GM12878 (cell line): Measurements from ENCODE around the gene CHMP3.

Experiments used
- BCL3 ChIP-seq: IDR thresholded peaks from 2 replicates; pipeline ENCODE4 v1.6.1; 2011; ENCODE audit warnings: borderline replicate concordance, low read depth, mild to moderate bottlenecking, moderate library complexity, low read length; ENCODE audit not compliant: insufficient read depth, poor library complexity, severe bottlenecking
- EZH2 ChIP-seq: IDR thresholded peaks from 2 replicates; pipeline ENCODE4 v1.6.1; 2012; ENCODE audit warnings: low read depth, mild to moderate bottlenecking, control low read depth, inconsistent platforms, low read length, borderline replicate concordance; ENCODE audit not compliant: control insufficient read depth
- FOXK2 ChIP-seq: fragments of 450-650 bp; IDR thresholded peaks from 2 replicates; pipeline ENCODE4 v1.6.1; 2017; ENCODE audit warnings: mild to moderate bottlenecking, moderate library complexity
- MAX ChIP-seq: IDR thresholded peaks from 2 replicates; pipeline ENCODE4 v1.6.1; 2012; ENCODE audit warnings: low read depth, low read length, improper control_type of control experiment
- NKRF ChIP-seq: fragments of 450-650 bp; conservative IDR thresholded peaks from 2 replicates; pipeline ENCODE4 v1.6.1; 2017; ENCODE audit warnings: mild to moderate bottlenecking, moderate library complexity
- NRF1 ChIP-seq: conservative IDR thresholded peaks from 2 replicates; pipeline ENCODE4 v1.6.1; 2011; ENCODE audit warnings: mild to moderate bottlenecking, low read depth, low read length, improper control_type of control experiment
- POLR2A ChIP-seq: IDR thresholded peaks from 2 replicates; pipeline ENCODE4 v1.6.1; 2011; ENCODE audit warnings: low read depth, mild to moderate bottlenecking, low read length
- RFX5 ChIP-seq: IDR thresholded peaks from 2 replicates; pipeline ENCODE4 v1.6.1; 2011; ENCODE audit warnings: low read depth, low read length, improper control_type of control experiment
- SP1 ChIP-seq: IDR thresholded peaks from one replicate; pipeline ENCODE4 v1.6.1; 2011; ENCODE audit warnings: low read depth, low read length
- TBL1XR1 ChIP-seq: IDR thresholded peaks from 2 replicates; pipeline ENCODE4 v1.6.1; 2012; ENCODE audit warnings: low read depth, low read length, improper control_type of control experiment
- TCF7 ChIP-seq: IDR thresholded peaks from 2 replicates; pipeline ENCODE4 v1.6.1; 2014; ENCODE audit warnings: antibody characterized with exemption, borderline replicate concordance
- USF2 ChIP-seq: IDR thresholded peaks from 2 replicates; pipeline ENCODE4 v1.6.1; 2011; ENCODE audit warnings: low read depth, low read length, improper control_type of control experiment, borderline replicate concordance

- no peak for TF ChIP-seq TCF7
- TF ChIP-seq BCL3: no peak
- TF ChIP-seq RFX5: no peak
- no peak for TF ChIP-seq USF2
- TF ChIP-seq FOXK2: no peak
- TF ChIP-seq SP1: no peak
- TF ChIP-seq NRF1: no peak
- no peak for TF ChIP-seq EZH2
- TF ChIP-seq POLR2A: no peak
- no peak for TF ChIP-seq MAX
- TF ChIP-seq TBL1XR1: no peak
- TF ChIP-seq NKRF: no peak
Measured at GRCh38 chr2:86466306-86466705, 96.9 kb downstream of the CHMP3 start.
